ENCODE measurements around the gene TRAPPC8.

Gene TRAPPC8

GRCh38 chr18:31791817-31792579, 150.9 kb downstream of the TRAPPC8 start:
- no peak for DNase-seq (ENCODE audit: low read depth)

GRCh38 chr18:31789409-31789808, 153.5 kb downstream of the TRAPPC8 start:
- no peak for DNase-seq (ENCODE audit: low read depth)

GRCh38 chr18:31783059-31783458, 159.9 kb downstream of the TRAPPC8 start:
- DNase-seq (ENCODE audit: low read depth): no peak
